Upper lobe of right lung (tissue), 1 donor: ENCODE measurements around the gene CSRNP2. TPM values are rescaled to one million over a fixed set of nuclear protein-coding genes. Genes with fewer than 3 reads are reported as not detected.

Experiments
- ATAC-seq: fragments of 200-7000 bp; cut with Tn5 transposase; one replicate; pipeline ENCODE4 v1.9.1; 2020; ENCODE audit warnings: mild to moderate bottlenecking, moderate library complexity
- DNase-seq: peaks from one replicate; pipeline ENCODE4 v3.0.0-alpha.2; 2020
- H3K27ac ChIP-seq: fragments of 200-600 bp; one replicate; pipeline ENCODE4 v1.8.0; 2022
- H3K27me3 ChIP-seq: fragments of 200-600 bp; one replicate; pipeline ENCODE4 v1.8.0; 2022; ENCODE audit warnings: mild to moderate bottlenecking
- H3K36me3 ChIP-seq: fragments of 200-600 bp; one replicate; pipeline ENCODE4 v1.8.0; 2022
- H3K4me1 ChIP-seq: fragments of 200-600 bp; one replicate; pipeline ENCODE4 v1.8.0; 2022
- H3K4me3 ChIP-seq: fragments of 200-600 bp; one replicate; pipeline ENCODE4 v1.8.0; 2022; ENCODE audit warnings: mild to moderate bottlenecking
- H3K9me3 ChIP-seq: fragments of 200-600 bp; one replicate; pipeline ENCODE4 v1.8.0; 2022
- intact Hi-C: fragments of 100-400 bp; cut with DNase I; formaldehyde crosslinking; loops from one replicate; pipeline ENCODE4 v1.11.0; 2022
- long read RNA-seq: library from polyadenylated mRNA; unstranded; transcript quantifications from one replicate; pipeline ENCODE4 v2.0.0, GENCODE V29; 2021
- total RNA-seq: library from RNA; stranded (reverse); fragmentation: NEBNext Ultra II Directional; extraction: Animal tissue kit (Norgen Biotek cat#: 25700); gene quantifications from one replicate; pipeline ENCODE4 v1.2.1, GENCODE V29; 2021
- TF ChIP-seq, protein P1 (sequence below): fragments of 200-600 bp; IDR thresholded peaks from one replicate; pipeline ENCODE4 v1.8.0; 2022; ENCODE audit warnings: antibody characterized with exemption
- donor health status: DM: no; HTN: yes; CAD: no; lungs with severe emphysema.

The CSRNP2 gene
- 34.5 TPM for total RNA-seq
- long read RNA-seq, full-length matches to known transcripts, result 3 of 25 reads
- long read RNA-seq, partial matches to known transcripts, result 20 of 25 reads
- long read RNA-seq, other reads (novel, unspliced or antisense), result 2 of 25 reads

DNA sequence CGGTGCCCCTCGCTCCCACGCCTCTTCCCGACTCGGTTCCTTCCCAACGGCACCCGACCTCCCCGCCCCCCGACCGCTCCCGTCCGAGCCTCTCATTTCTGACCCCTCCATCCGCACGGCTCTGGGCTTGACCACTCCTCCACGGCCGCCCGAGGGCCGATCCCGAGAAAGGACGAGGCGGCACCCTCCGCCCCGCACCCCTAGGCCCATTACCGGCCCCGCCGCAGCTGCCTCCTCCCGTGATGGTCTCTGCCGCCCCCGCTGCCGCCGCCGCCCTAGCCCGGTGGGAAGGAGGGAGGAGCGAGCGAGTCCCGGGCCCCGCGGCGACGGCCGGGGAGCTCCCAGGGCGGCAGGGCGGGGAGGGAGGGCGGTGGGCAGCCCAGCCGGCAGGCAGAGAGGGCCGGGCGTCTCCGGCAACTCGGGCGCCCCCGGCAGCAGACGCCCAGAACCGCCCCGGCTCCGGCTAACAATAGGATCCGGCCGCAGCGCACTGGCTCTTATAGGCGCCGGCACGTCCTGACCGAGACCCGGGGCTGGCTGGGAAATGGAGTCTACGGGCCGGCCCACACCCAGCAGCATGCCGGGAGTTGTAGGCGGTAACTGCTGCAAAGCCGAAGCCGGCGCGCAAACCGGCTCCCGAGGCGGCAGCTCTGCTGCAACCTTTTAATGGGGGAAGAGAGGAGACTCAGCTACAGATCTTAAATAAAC, at the start of gene CSRNP2:
Gene CSRNP2, minus strand, starts transcription at position 471 of the 708 bp plus-strand sequence. CDS start 7,035 bp downstream, outside the sequence.
- ATAC-seq (peak; percentile 100), DNase-seq (peak; percentile 98)
- TF ChIP-seq, protein P1, sequence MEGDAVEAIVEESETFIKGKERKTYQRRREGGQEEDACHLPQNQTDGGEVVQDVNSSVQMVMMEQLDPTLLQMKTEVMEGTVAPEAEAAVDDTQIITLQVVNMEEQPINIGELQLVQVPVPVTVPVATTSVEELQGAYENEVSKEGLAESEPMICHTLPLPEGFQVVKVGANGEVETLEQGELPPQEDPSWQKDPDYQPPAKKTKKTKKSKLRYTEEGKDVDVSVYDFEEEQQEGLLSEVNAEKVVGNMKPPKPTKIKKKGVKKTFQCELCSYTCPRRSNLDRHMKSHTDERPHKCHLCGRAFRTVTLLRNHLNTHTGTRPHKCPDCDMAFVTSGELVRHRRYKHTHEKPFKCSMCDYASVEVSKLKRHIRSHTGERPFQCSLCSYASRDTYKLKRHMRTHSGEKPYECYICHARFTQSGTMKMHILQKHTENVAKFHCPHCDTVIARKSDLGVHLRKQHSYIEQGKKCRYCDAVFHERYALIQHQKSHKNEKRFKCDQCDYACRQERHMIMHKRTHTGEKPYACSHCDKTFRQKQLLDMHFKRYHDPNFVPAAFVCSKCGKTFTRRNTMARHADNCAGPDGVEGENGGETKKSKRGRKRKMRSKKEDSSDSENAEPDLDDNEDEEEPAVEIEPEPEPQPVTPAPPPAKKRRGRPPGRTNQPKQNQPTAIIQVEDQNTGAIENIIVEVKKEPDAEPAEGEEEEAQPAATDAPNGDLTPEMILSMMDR, result no peak
- intact Hi-C loops, result no loop called here
- no peaks in the 10 kb centered on the region for H3K36me3 ChIP-seq
- no peaks in the 10 kb centered on the region for H3K9me3 ChIP-seq
- H3K4me3 ChIP-seq, result peak within 1 kb of the TSS; percentile 94
- H3K27me3 ChIP-seq, result no peaks in the 10 kb centered on the region
- peak within 1 kb of the TSS; percentile 89 for H3K27ac ChIP-seq
- peaks cover 10% of the 10 kb centered on the region for H3K4me1 ChIP-seq

DNA sequence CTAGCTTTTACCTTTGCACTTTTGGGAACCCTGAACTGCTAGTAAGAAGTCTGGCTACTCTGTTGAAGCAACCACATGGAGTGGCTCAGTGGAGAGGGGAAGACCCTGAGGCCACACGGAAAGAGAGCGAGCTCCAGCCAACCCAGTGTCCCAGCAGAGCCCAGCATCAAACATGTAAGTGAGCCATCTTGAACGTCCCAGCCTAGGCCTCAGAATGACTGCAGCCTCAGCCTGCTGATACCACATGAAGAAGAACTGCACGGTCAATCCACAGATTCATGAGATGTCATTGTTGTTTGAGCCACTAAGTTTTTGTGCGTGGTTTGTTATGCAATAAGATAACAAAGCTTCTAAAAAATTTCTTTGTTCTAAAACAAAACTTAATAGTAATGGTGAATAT, 49.3 kb upstream of the CSRNP2 start:
- ATAC-seq (no peak), DNase-seq (no peak)
- TF ChIP-seq, protein P1, result no peak
- Histone ChIP-seq H3K4me3 (no peak overlapping the region), H3K4me1 (no peaks in the 10 kb centered on the region), H3K27me3 (no peaks in the 10 kb centered on the region), H3K27ac (no peak overlapping the region), H3K36me3 (no peaks in the 10 kb centered on the region), H3K9me3 (no peaks in the 10 kb centered on the region)
- intact Hi-C loops, result no loop called here

DNA sequence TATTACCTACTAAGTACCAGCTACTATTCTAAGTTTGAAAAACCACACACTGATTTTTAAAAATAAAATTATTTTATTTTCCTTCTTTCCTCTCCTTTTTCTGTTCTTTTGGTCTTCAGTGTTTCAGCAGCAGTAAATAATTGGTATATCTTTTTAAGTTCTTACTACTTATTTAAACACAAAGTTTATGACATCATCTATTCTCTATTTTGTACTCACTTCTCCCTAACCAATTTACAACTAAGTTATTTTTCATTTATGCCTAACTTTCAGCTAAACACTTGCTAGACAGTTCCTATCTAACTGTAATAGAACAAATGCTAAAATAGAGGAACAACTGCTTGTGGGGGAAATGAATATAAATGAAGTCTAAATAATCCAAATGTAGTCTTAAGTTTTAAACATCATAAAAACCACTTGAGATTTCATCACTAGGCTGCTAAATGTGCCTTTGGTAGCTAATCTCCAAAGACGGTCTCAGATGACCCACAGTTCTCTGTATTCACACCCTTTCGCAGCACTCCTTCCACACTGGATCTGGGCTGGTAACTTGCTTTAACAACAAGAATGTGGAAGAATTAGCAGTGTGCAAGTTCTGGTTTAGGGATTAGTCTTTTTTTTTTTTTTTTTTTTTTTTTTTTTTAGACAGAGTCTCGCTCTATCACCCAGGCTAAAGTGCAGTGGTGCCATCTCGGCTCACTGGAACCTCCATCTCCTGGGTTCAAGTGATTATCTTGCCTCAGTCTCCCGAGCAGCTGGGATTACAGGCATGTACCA, 48.5 kb upstream of the CSRNP2 start:
- Histone ChIP-seq H3K4me3 (no peak overlapping the region), H3K4me1 (no peaks in the 10 kb centered on the region), H3K9me3 (no peaks in the 10 kb centered on the region), H3K36me3 (no peaks in the 10 kb centered on the region), H3K27ac (no peak overlapping the region), H3K27me3 (no peaks in the 10 kb centered on the region)
- ATAC-seq, result no peak
- TF ChIP-seq, protein P1, result no peak
- intact Hi-C loops, result no loop called here
- no peak for DNase-seq

DNA sequence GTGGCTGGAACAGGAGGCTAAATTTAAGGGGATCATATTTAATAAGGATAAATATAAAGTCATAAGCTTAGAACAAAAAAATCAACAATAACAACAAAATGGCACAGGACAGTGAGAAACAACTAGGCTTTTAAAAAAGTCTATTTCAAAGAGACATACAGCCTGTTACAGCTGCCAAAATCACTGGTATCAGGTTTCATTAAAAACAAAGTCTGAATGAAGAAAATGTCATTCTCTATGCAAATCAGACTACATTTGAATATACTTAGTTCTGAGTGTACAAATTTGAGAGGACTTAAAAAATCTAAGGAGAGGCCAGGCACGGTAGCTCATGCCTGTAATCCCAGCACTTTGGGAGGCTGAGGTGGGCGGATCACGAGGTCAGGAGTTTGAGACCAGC, 45.5 kb upstream of the CSRNP2 start:
- H3K4me1 ChIP-seq, result no peaks in the 10 kb centered on the region
- no peak for DNase-seq
- no peaks in the 10 kb centered on the region for H3K27me3 ChIP-seq
- H3K4me3 ChIP-seq, result no peak overlapping the region
- intact Hi-C loops, result no loop called here
- TF ChIP-seq, protein P1, result no peak
- H3K36me3 ChIP-seq, result peaks cover 10% of the 10 kb centered on the region
- no peak for ATAC-seq
- no peaks in the 10 kb centered on the region for H3K9me3 ChIP-seq
- no peak overlapping the region for H3K27ac ChIP-seq

DNA sequence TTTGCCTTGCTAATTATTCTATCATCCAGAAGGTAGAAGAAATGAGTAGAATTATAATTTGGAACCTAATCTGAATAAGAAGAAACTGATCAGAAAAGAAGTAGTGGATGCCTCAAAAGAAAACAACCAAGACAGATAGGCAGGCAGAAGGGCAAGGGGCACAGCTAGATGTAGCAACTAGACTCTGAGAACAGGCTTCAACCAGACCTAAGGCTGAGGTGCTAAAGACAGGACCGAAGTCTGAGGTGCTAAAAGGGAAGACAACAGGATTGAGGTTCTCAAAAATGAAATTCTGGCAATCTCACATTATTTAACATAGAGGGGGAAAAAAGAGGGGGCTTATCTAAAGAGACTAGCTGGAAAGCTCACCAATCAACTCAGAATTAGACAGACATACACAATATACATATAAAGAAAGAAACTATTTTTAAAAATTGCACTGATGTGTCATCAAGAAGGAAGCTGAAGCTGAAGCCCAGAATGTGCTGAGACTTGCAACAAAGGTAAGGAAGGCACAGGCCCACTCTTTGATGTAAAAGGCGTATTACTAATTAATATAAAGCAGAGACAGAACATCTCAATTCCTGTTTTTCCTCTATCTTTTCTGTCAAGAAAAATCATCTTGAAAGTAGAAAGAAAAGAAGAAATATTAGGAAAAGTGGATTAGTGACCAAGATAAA, 43.8 kb upstream of the CSRNP2 start:
- Histone ChIP-seq H3K27ac (no peak overlapping the region), H3K4me1 (no peaks in the 10 kb centered on the region), H3K27me3 (no peaks in the 10 kb centered on the region), H3K9me3 (no peaks in the 10 kb centered on the region), H3K4me3 (no peak overlapping the region), H3K36me3 (peaks cover 10% of the 10 kb centered on the region)
- TF ChIP-seq, protein P1, result no peak
- intact Hi-C loops, result no loop called here
- no peak for DNase-seq
- no peak for ATAC-seq
